Left ventricle myocardium inferior (tissue), 1 donor: ENCODE measurements around the gene EIF4A3. TPM values are rescaled to one million over a fixed set of nuclear protein-coding genes. Genes with fewer than 3 reads are reported as not detected.

ENCODE experiments used
- DNase-seq: peaks from one replicate; pipeline ENCODE4 v3.0.0-alpha.2; 2020
- H3K27ac ChIP-seq: fragments of 200-600 bp; replicated peaks from 2 replicates; pipeline ENCODE4 v1.8.0; 2021
- H3K27me3 ChIP-seq: fragments of 200-600 bp; 2 replicates; pipeline ENCODE4 v1.8.0; 2021; ENCODE audit warnings: low read depth
- H3K36me3 ChIP-seq: fragments of 200-600 bp; 2 replicates; pipeline ENCODE4 v1.8.0; 2021
- H3K4me1 ChIP-seq: fragments of 200-600 bp; 2 replicates; pipeline ENCODE4 v1.8.0; 2021
- H3K4me3 ChIP-seq: fragments of 200-600 bp; 2 replicates; pipeline ENCODE4 v1.8.0; 2021; ENCODE audit warnings: mild to moderate bottlenecking, moderate library complexity
- H3K9me3 ChIP-seq: fragments of 200-600 bp; replicated peaks from 2 replicates; pipeline ENCODE4 v1.8.0; 2021
- intact Hi-C: fragments of 100-400 bp; cut with micrococcal nuclease; formaldehyde crosslinking; loops from one replicate; pipeline ENCODE4 v1.11.0; 2022
- total RNA-seq: library from RNA; stranded (reverse); fragmentation: NEBNext Ultra II Directional; extraction: Animal tissue kit (Norgen Biotek cat#: 25700); gene quantifications from one replicate; pipeline ENCODE4 v1.2.1, GENCODE V29; 2021
- TF ChIP-seq, protein P1 (sequence below): fragments of 200-600 bp; IDR thresholded peaks from 2 replicates; pipeline ENCODE4 v1.8.0; 2021; ENCODE audit warnings: antibody characterized with exemption, mild to moderate bottlenecking, borderline replicate concordance
- donor health status: DM: no; HTN: yes; CAD: no; lungs with severe emphysema.

Gene EIF4A3
- total RNA-seq, 1 donor from 2014 or later, result 30.0 TPM

DNA sequence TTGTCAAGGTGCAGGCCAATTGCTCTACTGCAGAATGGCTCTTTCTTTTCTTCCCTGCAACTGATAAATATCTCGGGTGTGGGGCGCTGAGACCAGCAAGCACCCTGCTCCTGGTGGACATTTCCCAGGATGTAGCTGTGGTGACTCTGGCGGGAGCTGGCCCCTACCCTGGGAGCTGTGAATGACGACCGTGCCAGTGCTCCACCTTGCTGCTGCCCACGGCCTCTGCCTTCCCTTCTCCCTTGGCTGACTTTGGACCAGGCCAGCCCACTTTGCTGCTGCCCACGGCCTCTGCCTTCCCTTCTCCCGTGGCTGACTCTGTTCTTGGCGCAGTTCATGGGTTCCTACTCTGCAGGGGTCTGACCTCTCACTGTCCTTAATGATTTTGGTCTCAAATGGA is 39.0 kb upstream of the EIF4A3 start:
- Histone ChIP-seq H3K27ac (no peak overlapping the region), H3K4me3 (no peak overlapping the region), H3K4me1 (peaks cover 20% of the 10 kb centered on the region), H3K9me3 (no peaks in the 10 kb centered on the region), H3K36me3 (no peaks in the 10 kb centered on the region), H3K27me3 (peaks cover 35% of the 10 kb centered on the region)
- intact Hi-C loops, result no loop called here
- TF ChIP-seq, protein P1, sequence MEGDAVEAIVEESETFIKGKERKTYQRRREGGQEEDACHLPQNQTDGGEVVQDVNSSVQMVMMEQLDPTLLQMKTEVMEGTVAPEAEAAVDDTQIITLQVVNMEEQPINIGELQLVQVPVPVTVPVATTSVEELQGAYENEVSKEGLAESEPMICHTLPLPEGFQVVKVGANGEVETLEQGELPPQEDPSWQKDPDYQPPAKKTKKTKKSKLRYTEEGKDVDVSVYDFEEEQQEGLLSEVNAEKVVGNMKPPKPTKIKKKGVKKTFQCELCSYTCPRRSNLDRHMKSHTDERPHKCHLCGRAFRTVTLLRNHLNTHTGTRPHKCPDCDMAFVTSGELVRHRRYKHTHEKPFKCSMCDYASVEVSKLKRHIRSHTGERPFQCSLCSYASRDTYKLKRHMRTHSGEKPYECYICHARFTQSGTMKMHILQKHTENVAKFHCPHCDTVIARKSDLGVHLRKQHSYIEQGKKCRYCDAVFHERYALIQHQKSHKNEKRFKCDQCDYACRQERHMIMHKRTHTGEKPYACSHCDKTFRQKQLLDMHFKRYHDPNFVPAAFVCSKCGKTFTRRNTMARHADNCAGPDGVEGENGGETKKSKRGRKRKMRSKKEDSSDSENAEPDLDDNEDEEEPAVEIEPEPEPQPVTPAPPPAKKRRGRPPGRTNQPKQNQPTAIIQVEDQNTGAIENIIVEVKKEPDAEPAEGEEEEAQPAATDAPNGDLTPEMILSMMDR, result no peak
- no peak for DNase-seq

DNA sequence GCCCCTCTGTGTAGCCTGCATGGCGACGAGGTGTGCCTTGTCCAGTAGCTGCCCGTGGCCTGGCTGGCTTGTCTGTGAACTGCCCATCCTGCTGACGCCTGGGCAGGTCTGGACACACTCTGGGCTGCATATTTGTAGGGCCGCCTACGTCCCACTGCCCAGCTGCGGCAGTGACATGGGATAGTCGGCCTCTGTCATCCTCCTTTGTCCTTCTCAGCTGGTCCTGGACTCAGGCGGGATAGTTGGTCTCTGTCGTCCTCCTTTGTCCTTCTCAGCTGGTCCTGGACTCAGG is 37.4 kb upstream of the EIF4A3 start:
- Histone ChIP-seq H3K27ac (no peak overlapping the region), H3K36me3 (no peaks in the 10 kb centered on the region), H3K9me3 (no peaks in the 10 kb centered on the region), H3K4me1 (peaks cover 16% of the 10 kb centered on the region), H3K27me3 (peaks cover 35% of the 10 kb centered on the region), H3K4me3 (no peak overlapping the region)
- intact Hi-C loops, result no loop called here
- DNase-seq, result no peak
- TF ChIP-seq, protein P1, result no peak

DNA sequence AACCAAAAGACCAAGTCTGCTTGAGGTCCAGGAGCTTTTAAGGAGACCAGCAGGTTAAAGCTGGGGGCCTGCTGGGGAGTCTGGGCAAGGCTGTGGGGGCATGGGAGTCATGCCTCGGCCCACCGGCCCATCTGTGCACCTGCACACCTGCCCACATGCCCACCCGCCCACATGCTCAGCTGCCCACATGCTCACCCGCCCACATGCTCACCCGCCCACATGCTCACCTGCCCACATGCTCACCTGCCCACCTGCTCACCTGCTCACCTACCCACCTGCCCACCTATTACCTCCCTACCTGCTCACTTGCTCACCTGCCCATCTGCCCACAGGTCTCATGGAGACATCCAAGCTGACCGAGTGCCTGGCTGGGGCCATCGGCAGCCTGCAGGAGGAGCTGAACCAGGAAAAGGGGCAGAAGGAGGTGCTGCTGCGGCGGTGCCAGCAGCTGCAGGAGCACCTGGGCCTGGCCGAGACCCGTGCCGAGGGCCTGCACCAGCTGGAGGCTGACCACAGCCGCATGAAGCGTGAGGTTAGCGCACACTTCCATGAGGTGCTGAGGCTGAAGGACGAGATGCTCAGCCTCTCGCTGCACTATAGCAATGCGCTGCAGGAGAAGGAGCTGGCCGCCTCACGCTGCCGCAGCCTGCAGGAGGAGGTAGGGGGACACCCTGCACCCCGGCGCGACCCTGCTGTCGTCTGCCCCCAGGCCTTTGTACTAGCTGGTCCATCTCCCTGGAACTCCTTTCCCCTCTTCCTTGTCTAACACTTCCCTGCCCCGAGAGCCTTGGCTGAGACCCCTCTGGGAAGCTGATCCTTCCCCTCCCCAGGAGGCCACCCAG is 36.9 kb upstream of the EIF4A3 start:
- TF ChIP-seq, protein P1, result no peak

DNA sequence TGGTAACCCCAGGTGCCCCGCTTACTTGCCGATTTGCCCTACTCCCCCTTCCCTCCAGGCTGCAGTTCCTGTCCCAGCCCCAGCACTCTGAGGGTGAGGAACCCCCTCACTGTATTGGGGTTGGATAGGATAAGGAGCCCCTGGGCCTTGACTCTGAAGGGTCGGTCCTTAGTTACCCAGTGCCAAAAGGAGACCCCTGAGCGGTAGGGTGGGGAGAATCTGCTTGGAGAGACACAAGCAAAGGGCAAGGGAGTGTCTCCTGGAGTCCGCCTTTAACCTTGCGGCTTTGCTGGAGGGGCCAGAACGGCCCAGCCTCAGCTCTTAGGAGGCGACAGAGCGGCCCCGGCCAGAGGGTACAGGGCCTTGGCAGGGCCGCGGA is 35.9 kb upstream of the EIF4A3 start:
- no peaks in the 10 kb centered on the region for H3K36me3 ChIP-seq
- no peak for DNase-seq
- no peak overlapping the region for H3K4me3 ChIP-seq
- no peaks in the 10 kb centered on the region for H3K9me3 ChIP-seq
- H3K27me3 ChIP-seq, result peaks cover 28% of the 10 kb centered on the region
- TF ChIP-seq, protein P1, result no peak
- H3K27ac ChIP-seq, result no peak overlapping the region
- H3K4me1 ChIP-seq, result peaks cover 5% of the 10 kb centered on the region
- intact Hi-C loops, result no loop called here

More for the DNA sequence above, 36.9 kb upstream of the EIF4A3 start:
- peaks cover 31% of the 10 kb centered on the region for H3K27me3 ChIP-seq
- H3K4me1 ChIP-seq, result peaks cover 15% of the 10 kb centered on the region
- no peaks in the 10 kb centered on the region for H3K9me3 ChIP-seq
- no peak overlapping the region for H3K4me3 ChIP-seq
- H3K36me3 ChIP-seq, result no peaks in the 10 kb centered on the region
- no peak for DNase-seq
- H3K27ac ChIP-seq, result no peak overlapping the region
- intact Hi-C loops, result no loop called here

DNA sequence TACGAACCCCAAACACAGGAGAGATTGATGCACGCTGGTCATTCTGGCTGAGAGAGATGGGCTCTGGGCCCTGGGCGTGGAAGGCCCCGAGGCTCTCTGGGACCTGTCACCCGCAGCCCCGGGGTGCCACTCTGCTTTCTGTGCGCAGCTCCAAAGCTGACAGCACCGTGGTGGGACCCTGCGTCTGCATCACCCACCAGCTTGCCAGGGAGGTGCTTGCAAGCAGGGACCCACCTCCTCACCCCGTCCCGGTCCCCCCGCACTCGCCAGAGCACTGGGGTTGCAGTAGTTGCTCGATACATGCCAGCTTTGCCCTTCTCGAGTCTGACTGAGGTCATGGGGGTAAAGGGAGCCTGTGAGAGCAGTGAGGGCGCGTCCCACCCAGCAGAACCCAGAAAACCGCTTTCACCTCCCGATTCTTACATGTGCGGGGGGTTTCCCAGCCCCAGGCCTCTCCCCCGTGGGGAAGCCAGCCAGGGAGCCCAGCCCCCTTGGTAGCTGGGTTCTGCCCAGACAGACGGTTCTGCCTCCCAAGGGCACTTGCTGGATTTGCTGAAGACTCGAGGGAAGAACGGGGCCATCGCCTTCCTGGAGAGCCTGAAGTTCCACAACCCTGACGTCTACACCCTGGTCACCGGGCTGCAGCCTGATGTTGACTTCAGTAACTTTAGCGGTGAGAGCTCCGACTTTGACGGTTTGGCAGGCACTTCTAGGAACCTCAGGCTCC is 35.4 kb upstream of the EIF4A3 start:
- DNase-seq, result no peak
- TF ChIP-seq, protein P1, result no peak
- no peaks in the 10 kb centered on the region for H3K36me3 ChIP-seq
- H3K4me3 ChIP-seq, result no peak overlapping the region
- intact Hi-C loops, result no loop called here
- peaks cover 28% of the 10 kb centered on the region for H3K27me3 ChIP-seq
- no peaks in the 10 kb centered on the region for H3K9me3 ChIP-seq
- no peaks in the 10 kb centered on the region for H3K4me1 ChIP-seq
- H3K27ac ChIP-seq, result no peak overlapping the region
